ENCODE results near the gene ATXN7L1.

ATXN7L1 gene

GRCh38 chr7:105879782-105880181 lies 3.4 kb upstream of the ATXN7L1 start:
- TF ChIP-seq GATA3 (IDR thresholded peaks at IDR 0.05; ENCODE audit: low read depth, low read length) (no peak), GATA2 (IDR thresholded peaks at IDR 0.05; ENCODE audit: low read depth, low read length) (no peak)

GRCh38 chr7:105878746-105879605 lies 2.6 kb upstream of the ATXN7L1 start:
- no peak for TF ChIP-seq GATA2 (IDR thresholded peaks at IDR 0.05; ENCODE audit: low read depth, low read length)

- TF ChIP-seq GATA3 (IDR thresholded peaks at IDR 0.05; ENCODE audit: low read depth, low read length) = no peak
- no peak for TF ChIP-seq GATA2 (IDR thresholded peaks at IDR 0.05; ENCODE audit: low read depth, low read length)
Measured at GRCh38 chr7:105877736-105878135, 1.3 kb upstream of the ATXN7L1 start.

- TF ChIP-seq GATA2 (IDR thresholded peaks at IDR 0.05; ENCODE audit: low read depth, low read length) (no peak), GATA3 (IDR thresholded peaks at IDR 0.05; ENCODE audit: low read depth, low read length) (no peak)
Measured at GRCh38 chr7:105876964-105877601, 684 bp upstream of the ATXN7L1 start.

- TF ChIP-seq GATA3 (IDR thresholded peaks at IDR 0.05; ENCODE audit: low read depth, low read length) (no peak), GATA2 (IDR thresholded peaks at IDR 0.05; ENCODE audit: low read depth, low read length) (no peak)
Measured at GRCh38 chr7:105875505-105875904, 894 bp downstream of the ATXN7L1 start.

- TF ChIP-seq GATA3 (IDR thresholded peaks at IDR 0.05; ENCODE audit: low read depth, low read length) (no peak), GATA2 (IDR thresholded peaks at IDR 0.05; ENCODE audit: low read depth, low read length) (no peak)
Measured at GRCh38 chr7:105874055-105874454, 2.3 kb downstream of the ATXN7L1 start.

- TF ChIP-seq GATA3 (IDR thresholded peaks at IDR 0.05; ENCODE audit: low read depth, low read length) (no peak), GATA2 (IDR thresholded peaks at IDR 0.05; ENCODE audit: low read depth, low read length) (no peak)
Measured at GRCh38 chr7:105872491-105872890, 3.9 kb downstream of the ATXN7L1 start.

GRCh38 chr7:105871142-105871541 lies 5.3 kb downstream of the ATXN7L1 start:
- no peak for TF ChIP-seq GATA2 (IDR thresholded peaks at IDR 0.05; ENCODE audit: low read depth, low read length)
- no peak for TF ChIP-seq GATA3 (IDR thresholded peaks at IDR 0.05; ENCODE audit: low read depth, low read length)

- TF ChIP-seq GATA3 (IDR thresholded peaks at IDR 0.05; ENCODE audit: low read depth, low read length) = no peak
- no peak for TF ChIP-seq GATA2 (IDR thresholded peaks at IDR 0.05; ENCODE audit: low read depth, low read length)
Measured at GRCh38 chr7:105866102-105866801, 10.1 kb downstream of the ATXN7L1 start.

- TF ChIP-seq GATA2 (IDR thresholded peaks at IDR 0.05; ENCODE audit: low read depth, low read length) (no peak), GATA3 (IDR thresholded peaks at IDR 0.05; ENCODE audit: low read depth, low read length) (no peak)
Measured at GRCh38 chr7:105863876-105864275, 12.5 kb downstream of the ATXN7L1 start.

- no peak for TF ChIP-seq GATA2 (IDR thresholded peaks at IDR 0.05; ENCODE audit: low read depth, low read length)
- no peak for TF ChIP-seq GATA3 (IDR thresholded peaks at IDR 0.05; ENCODE audit: low read depth, low read length)
Measured at GRCh38 chr7:105862770-105863169, 13.6 kb downstream of the ATXN7L1 start.

- no peak for TF ChIP-seq GATA3 (IDR thresholded peaks at IDR 0.05; ENCODE audit: low read depth, low read length)
- no peak for TF ChIP-seq GATA2 (IDR thresholded peaks at IDR 0.05; ENCODE audit: low read depth, low read length)
Measured at GRCh38 chr7:105862276-105862675, 14.1 kb downstream of the ATXN7L1 start.

GRCh38 chr7:105861224-105861623 lies 15.2 kb downstream of the ATXN7L1 start:
- TF ChIP-seq GATA2 (IDR thresholded peaks at IDR 0.05; ENCODE audit: low read depth, low read length) (no peak), GATA3 (IDR thresholded peaks at IDR 0.05; ENCODE audit: low read depth, low read length) (no peak)

- no peak for TF ChIP-seq GATA2 (IDR thresholded peaks at IDR 0.05; ENCODE audit: low read depth, low read length)
- TF ChIP-seq GATA3 (IDR thresholded peaks at IDR 0.05; ENCODE audit: low read depth, low read length) = no peak
Measured at GRCh38 chr7:105860793-105861192, 15.6 kb downstream of the ATXN7L1 start.

Measured in SH-SY5Y (cell line).